ENCODE data around the gene PITX1.
"Not testable (repeated sequence)": the region's sequence is repeated elsewhere in the genome, so short reads cannot be mapped to it uniquely, and the experiment has no call there.

The PITX1 gene

GRCh38 chr5:135008981-135009735, 24.9 kb downstream of the PITX1 start:
- no peak for DNase-seq

DNA sequence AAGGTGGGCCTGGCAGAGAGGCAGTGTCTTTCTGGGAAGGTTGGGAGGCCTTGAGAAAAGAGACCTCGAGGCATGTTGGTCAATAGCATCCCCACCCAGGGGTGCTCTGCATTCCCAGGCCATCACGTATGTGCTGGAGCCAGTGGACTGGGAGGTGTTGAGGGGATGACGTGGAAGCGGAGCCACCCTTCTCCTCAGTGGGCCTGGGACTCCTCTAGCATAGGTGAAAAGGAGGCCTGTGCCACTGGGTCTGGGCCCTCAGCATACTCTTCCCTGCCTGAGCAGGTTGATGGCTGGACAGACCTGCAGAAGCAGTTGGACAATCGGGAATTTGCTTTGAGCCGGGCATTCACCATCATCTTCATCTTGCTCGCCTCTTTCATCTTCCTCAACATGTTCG, 25.5 kb downstream of the PITX1 start:
- no peak for DNase-seq

GRCh38 chr5:135007749-135008363, 26.2 kb downstream of the PITX1 start:
- no peak for DNase-seq

- DNase-seq: no peak
These were observed 26.7 kb downstream of the PITX1 start for GRCh38 chr5:135007305-135007704.

GRCh38 chr5:135005076-135005475, 29.0 kb downstream of the PITX1 start:
- no peak for DNase-seq

- no peak for DNase-seq
These were observed 29.7 kb downstream of the PITX1 start for GRCh38 chr5:135004376-135004775.

- DNase-seq: not testable (repeated sequence)
These were observed 36.0 kb downstream of the PITX1 start for GRCh38 chr5:134998068-134998467.

GRCh38 chr5:134997015-134997414, 37.0 kb downstream of the PITX1 start:
- DNase-seq: no peak

GRCh38 chr5:134995850-134996402, 38.1 kb downstream of the PITX1 start:
- no peak for DNase-seq

DNA sequence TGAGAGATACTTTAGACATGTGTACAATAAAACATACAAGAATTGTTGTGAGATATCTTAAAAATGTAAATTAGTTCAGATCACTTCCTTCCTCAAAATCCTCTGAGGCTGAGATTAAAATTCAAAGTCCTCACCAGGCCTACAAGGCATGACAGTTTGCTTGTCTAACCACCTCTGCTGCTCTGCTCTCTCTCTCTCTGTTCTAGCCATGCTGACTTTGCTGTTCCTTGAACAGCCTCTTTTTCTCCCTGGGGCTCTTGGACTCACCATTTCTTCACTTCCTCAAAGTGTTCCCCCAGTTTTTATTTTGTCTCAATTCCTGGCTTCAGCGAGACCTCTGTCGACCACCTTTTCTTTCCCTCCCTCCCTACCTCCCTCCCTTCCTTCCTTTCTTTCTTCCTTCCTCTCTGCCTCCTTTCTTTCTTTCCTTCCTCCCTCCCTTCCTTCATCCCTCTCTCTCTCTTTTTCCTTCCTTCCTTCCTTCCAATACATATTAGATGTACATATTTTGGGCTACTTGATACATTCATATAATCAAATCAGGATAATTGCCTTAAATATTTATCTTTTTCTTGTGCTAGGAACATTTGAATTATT, 39.4 kb downstream of the PITX1 start:
- no peak for DNase-seq

DNA sequence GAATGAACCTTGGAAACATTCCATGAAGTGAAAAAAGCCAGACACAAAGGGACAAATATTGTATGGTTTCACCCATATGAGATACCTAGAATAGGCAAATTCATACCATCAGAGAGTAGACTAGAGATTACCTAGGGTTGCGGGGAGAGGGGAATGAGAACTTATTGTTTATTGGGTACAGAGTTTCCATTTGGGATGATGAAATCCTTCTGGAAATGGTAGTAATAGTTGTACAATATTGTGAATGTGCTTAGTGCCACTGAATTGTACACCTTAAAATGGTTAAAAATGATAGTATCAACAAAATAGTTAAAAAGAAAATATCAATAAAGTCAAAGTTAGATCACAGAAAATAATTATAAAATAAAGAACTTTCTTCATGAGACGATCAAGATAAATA, 40.9 kb downstream of the PITX1 start:
- DNase-seq: no peak

GRCh38 chr5:134992148-134992547, 41.9 kb downstream of the PITX1 start:
- no peak for DNase-seq

- not testable (repeated sequence) for DNase-seq
These were observed 43.8 kb downstream of the PITX1 start for GRCh38 chr5:134990183-134990582.

DNA sequence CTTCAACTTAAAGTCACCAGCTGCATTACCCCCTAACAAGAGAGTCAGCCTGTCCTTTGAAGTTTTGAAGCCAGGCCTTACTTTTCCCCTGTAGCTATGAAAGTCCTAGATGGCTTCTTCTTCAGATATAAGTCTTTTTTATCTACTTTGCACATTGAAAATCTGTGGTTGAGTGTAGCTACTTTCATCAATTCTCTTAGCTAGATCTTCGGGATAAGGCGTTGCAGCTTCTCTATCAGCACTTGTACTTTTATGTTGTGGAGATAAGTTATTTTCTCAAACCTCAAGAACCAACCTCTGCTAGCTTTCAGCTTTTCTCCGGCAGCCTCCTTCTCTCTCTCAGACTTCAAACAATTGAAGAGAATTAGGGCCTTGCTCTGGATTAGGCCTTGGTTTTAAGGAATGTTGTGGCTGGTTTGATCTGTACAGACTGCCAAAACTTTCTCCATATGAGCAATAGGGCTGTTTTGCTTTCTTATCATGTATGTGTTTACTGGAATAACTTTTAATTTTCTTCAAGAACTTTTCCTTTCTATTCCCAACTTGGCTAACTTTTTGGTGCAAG, 44.7 kb downstream of the PITX1 start:
- DNase-seq: no peak

DNA sequence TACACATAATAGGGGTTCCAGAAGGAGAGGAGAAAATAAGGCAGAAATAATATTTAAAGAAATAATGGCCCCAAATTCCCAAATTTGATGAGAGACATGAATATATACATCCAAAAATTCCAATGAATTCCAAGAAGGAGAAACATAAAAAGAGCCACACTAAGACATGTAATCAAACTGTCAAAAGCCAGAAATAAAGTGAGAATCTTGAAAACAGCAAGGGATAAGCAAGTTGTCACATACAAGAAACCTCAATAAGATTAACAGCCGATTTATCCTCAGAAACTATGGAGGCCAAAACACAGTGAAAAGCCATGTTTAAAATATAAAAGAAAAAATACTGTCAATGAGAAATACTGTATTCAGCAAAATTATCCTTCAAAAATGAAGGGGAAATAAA, 51.8 kb downstream of the PITX1 start:
- no peak for DNase-seq

DNA sequence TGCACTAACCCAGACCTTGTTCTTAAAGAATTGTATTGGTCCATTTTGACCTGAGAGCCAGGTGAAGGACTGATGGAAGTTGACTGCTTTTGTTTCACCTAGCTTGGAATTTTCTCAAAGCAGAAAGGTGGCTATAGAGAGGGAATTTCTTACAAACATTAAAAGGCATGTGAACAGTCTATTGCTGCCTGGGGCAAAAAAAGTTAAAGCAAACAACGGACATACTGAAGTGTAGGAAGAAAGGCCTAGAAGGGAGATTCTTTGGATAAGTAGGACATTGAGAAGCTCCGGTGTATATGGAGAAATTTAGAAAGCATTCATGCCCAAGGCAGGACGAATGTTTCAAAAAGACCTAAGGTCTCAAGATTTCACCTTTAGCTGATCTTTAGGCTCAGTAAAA, 54.6 kb downstream of the PITX1 start:
- DNase-seq: no peak
